HG03097 (cell line): ENCODE measurements around the gene MAP3K1.

Source experiments
- ATAC-seq: cut with Tn5 transposase; IDR thresholded peaks from one replicate; pipeline ENCODE4 v1.9.1; 2021; ENCODE audit not compliant: unreplicated experiment, low FRiP score

Gene MAP3K1

DNA sequence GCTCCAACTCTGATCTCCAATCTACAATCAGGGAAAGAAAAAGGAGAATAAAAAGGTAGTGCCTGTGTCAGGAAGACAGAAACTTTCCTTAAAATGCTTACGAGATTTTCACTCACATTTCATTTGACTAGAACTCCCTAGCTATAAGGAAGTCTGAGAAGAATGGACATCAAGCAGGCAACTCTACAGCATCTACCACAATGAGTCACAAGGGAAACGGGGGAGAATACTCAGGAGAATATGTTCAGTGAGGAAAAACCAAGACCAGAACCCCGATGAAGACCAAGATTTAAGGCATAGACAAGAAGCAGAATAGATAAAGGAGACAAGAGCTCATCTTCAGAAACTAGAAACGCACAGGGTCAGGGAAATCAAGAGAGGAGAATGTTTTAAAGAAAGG, 85.0 kb downstream of the MAP3K1 start:
- ATAC-seq, result no peak

DNA sequence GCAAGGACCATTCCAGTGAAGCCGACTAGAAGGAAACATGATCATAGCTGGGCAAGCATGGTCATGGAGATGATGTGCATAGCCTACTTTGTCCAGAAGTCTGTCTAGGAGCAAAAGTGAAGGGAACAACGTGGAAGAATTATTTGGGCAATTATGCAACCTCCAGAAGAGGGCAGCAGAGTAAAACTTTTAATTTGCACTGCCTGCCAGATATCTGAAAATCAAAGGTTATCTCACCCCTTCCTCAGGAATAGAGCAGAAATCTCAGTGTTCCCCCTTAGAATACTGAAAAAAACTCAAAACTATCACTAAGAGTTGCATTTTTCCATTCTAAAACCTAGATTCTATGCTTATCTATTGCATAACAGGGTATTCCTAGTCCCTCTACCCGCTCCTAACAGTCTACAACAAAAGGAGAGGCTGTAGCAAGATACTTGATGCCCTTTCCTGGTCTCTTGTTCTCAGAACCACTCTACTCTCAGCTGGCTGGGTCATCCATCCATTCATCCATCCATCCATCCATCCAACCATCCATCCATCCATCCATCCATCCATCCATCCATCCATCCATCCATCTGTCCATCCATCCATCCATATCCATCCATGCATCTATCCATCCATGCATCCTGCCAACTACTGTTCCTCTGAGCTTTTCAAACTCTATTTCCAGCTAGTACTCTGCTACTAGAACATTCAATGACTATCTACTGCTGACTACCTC, 85.7 kb downstream of the MAP3K1 start:
- ATAC-seq, result no peak

DNA sequence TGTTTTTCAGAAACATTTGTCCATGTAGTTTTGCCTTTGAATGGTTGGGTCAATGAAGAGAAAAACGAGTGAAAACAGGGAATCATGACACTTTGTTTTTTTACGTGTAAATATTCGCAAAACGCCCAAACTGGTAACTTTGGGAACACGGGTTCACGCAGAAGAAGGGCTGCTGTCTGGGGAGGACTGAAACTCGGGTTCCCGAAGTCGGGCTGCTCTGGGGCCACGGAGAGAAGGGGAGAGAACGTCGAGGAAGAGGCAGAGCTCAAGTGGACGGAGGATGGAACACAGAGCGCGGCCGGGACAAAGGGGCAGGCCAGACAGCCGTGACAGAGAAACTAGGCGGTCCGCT, 93.6 kb downstream of the MAP3K1 start:
- peak; percentile 39 for ATAC-seq

DNA sequence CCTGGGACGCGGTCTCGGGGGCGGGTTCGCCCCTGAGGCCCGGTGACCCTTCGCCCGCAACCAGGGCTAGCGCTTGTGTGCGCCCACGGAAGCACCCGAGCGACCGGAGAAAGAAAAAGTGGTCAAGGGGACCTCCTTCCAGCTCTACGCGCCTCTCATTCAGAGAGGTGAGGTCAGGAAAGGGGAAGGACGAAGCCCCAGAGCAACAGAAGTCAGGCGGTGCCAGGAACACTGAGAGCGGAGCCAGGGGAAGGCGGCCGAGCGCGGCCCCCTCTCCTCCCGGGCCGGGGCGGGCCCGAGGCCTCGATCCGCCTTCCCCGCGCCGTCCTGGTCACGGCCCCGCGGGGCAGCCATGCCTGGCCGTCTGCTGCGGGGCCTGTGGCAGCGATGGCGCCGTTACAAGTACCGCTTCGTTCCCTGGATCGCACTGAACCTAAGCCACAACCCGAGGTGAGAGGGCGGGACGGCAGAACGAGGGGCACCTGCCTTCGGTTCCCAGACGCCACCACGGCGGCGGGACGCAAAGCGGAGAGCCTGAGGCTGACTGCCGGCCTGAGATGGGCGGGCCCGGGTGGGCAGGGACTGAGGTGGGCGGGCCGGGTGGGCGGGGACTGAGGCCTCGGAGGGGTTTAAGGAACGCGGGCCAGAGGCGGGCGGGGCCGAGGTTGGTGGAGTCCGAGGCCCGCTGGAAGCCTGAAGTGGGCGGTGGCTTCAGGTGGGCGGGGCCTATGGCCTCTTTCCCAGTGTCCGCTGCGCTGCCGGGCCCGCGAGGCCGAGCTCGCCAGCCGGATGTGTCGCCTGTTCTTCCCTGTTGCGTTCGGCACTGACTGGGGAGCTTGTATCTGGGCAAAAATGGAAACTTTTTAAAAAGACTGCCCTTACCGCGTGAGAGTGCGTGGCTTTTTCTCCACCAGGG, 94.2 kb downstream of the MAP3K1 start, which contains the start of gene SETD9:
Gene SETD9 (plus strand): TSS at position 303 of the 916 bp plus-strand sequence. CDS start 50 bp downstream, at position 353.
- ATAC-seq, result peak; percentile 85

DNA sequence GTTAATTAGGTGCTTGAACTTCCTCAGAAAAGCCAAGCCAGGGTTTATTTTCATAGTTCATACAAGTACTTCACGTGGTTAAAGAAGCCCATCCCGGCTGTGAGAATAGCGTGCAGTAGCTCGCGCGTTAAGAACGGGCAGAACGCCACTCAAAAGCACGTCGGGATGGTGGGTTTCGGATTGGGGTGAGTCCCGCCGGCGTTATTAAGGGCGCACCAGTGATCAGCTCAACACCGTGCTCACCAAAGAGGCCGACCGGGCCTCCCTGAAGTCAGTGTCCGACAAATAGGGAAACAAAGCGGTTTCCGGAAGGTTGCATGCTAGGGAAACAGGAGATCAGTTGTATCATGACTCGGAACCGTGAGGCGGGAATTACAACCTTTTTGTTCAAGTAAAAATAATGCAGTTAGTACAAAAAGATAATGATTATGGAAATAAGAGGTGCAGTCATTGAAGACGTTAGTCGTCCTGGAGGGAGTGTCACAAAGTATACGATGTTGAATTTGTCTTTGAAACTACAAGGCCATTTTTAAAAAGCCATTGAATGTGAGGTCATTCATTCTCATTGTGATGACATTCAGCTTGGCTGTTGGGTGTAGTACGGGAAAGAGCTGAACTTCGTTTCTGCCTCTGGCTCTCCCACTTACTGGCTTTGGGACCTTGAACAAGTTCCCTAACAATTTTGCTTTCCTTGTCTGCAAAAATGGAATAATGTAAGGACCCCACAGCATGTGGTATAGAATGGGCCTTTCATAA, 95.0 kb downstream of the MAP3K1 start:
- peak; percentile 12 for ATAC-seq

DNA sequence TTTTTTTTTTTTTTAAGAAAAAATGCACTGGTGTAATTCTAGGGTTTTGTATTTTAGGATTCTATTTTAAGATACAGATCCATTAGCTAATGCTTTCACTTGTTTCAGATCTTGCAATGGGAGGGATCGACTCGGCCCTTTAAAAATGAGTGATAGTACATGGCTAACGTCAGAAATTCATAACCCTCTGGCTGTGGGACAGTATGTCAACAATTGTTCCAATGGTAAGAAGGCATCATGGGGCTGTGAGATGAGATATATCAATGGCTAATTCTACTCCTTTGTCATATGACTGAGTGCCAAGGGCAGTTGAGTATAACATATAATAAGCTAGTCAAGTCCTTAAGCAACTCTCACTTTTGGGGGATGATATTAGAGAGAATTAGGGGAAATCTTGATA, 98.4 kb downstream of the MAP3K1 start:
- no peak for ATAC-seq

DNA sequence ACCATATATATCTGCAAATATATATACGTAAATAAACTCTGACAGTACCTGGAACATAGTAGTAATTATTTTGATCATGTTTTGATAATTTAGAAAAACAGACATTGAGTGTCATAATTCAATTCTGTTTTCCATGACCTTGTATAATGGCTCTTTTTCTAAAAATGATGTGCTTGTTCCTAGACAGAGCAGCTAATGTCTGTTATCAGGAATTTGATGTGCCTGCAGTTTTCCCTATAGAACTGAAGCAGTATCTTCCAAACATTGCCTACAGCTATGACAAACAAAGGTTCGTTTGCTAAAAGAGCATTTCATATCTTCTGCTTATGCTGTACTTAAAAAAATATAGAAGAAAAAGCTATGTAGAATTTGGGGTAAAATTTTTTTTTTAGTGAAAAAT, 99.3 kb downstream of the MAP3K1 start:
- no peak for ATAC-seq

DNA sequence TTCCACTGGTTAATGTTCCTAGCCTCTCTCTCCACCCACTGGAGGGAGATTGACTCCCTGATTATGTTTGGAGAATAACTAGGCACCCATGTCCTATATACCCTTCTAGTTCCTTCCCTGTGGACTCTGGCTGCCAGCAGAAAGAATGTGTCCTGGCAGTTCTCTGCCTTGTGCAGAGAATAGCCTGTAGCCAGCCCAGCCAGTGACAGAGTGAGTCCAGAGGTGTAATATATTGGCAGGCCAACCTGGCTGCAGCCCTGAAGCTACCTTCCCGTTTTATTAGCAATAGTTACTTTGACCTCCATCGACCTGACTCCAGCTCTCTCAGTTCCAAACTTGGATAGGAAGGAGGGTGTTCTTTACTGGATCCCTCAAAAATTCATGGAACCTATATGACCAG, 102.2 kb downstream of the MAP3K1 start:
- no peak for ATAC-seq

DNA sequence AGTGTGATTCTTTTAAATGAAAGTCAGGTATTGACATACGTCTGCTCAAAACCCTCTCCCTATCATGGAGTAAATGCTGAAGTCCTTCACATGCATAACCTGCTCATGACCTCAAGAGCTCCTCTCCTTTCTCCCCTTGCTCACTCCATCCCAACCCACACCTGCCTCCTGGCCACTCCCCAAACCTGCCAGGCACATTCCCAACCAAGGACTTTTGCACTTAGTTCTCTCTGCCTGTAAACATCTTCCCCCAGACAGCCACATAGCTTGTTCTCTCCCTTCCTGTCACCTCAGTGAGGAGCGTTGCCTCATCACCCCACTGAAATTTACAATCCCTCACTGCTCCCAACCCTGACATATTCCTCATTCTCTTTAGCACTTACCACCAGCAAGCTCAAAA, 102.7 kb downstream of the MAP3K1 start:
- ATAC-seq, result no peak

DNA sequence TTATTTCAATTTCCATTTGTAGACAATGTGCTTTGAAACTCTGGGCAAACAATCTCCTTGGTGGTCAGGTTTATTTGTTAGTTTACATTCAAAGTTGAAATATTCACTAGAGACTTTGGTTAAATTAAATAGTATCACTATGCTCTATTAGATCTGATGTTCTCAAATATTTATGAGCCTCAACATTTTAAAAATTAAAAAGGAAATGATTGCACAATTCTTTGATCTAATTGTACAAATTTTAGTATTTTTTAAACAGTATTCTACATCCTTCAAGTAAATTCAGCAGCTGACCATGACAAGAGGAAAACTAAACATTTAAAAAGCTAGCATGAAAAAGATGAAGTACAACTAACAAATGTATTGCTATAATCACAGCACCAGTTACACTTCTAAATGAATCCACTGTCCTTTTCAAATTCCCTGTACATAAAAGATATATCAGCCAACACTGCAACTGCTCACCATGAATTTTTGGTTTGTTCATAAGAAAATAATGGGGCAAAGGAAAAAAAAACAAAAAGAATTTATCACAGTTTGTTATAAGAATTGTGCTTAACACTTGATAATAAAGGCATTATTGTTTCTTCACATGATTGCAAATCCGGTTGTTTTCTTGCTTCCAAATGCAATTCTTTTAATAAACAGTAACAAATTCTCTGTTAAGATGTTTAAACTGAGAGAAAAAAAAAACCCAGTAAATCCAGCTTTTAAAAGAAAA, 104.8 kb downstream of the MAP3K1 start:
- no peak for ATAC-seq

DNA sequence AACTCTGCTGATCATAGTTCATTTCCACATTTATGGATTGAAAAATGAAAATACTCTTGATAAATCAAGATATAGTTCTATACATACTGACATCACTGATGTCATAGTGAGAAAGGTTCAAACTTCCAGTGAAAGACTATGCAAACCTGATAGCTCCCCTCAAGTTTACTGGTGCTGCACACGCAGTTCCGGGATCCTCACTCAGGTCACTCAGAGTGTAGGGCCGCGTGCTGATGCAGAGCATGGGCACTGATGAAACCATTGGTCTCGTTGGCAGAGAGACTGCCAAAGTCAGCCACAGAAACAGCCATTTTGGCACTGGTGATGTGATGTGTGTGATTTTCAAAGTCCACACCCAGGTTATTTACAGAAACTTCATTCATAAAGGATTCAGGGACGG, 107.6 kb downstream of the MAP3K1 start:
- no peak for ATAC-seq

DNA sequence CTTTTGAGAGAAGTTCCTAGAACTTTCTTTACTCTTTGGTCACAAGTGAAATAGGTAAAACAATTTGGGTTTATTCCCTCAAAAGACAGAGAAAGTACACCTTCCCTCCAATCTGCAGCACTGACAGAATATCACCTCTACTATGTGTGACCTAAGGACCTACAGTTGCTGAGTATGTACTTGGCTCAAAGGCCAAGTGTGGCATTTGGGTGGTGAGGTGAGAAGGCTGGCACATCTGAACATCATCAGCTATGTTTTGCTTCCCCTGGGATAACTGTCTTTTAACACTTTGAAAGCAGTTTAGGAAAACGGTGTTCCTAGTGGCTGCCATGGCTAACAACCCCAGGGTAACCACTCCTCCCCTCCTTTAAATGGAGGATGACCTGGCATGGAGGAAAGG, 119.0 kb downstream of the MAP3K1 start:
- ATAC-seq, result no peak

DNA sequence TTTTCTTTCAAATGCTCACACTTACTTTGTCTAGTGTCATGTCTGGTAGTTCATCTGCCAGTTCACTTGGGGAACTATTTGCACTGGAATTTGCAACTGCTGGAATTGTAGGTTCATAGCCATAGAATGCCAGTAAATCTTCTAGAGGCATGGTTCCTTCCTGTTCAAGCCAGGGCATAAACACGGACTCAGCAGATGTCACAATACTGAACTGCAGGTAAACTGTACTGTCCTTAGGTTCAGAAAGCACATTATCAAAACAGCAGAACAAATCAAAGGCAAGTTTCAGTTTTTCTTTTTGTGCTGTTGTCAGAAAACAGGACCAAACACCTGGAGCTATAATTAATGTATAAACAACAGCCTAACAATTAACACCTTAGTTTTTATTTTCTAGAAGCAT, 123.5 kb downstream of the MAP3K1 start:
- ATAC-seq, result no peak

DNA sequence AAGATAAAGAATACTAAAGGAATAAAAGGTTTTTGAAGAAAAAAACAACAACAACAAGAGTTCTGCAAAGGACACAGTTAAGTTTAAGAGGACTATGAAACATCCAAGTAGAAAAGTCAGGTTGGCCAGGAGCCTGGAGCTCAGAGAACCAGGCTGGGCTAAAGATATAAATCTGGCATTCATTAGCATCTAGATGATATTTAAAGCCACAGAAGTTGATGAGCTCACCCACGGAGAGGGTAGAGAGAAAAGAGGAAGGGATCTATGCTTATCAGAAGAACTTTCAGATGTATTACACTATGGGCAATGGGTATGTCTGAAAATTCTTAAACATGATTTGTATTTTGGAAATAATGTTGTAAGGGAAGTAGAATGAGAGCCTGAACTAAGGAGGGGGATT, 126.6 kb downstream of the MAP3K1 start:
- ATAC-seq, result no peak
